ENCODE data around the gene GABRA5. TPM values are rescaled to one million over a fixed set of nuclear protein-coding genes. Genes with fewer than 3 reads are reported as not detected.

GABRA5 gene
- total RNA-seq, 1 donor from 2014 or later: 0.10 TPM

- Mint-ChIP-seq H3K27ac (no peak overlapping the region), H3K27me3 (no peaks in the 10 kb centered on the region), H3K4me3 (ENCODE audit: low read depth) (no peak overlapping the region), H3K9me3 (ENCODE audit: low read depth) (peaks cover 8% of the 10 kb centered on the region), H3K4me1 (ENCODE audit: low read depth) (no peaks in the 10 kb centered on the region), H3K36me3 (ENCODE audit: insufficient read depth) (no peaks in the 10 kb centered on the region)
- no peak for TF ChIP-seq CTCF (IDR thresholded peaks at IDR 0.05; ENCODE audit: unreplicated experiment)
- no peak for DNase-seq (ENCODE audit: low spot score, unreplicated experiment)
These were observed 54.6 kb downstream of the GABRA5 start for GRCh38 chr15:26921433-26921832.

GRCh38 chr15:26926081-26926480, 59.2 kb downstream of the GABRA5 start:
- no peak overlapping the region for H3K27ac Mint-ChIP-seq
- no peak for TF ChIP-seq CTCF (IDR thresholded peaks at IDR 0.05; ENCODE audit: unreplicated experiment)
- peaks cover 3% of the 10 kb centered on the region for H3K27me3 Mint-ChIP-seq
- H3K4me1 Mint-ChIP-seq (ENCODE audit: low read depth): no peaks in the 10 kb centered on the region
- H3K9me3 Mint-ChIP-seq (ENCODE audit: low read depth): no peaks in the 10 kb centered on the region
- no peak for DNase-seq (ENCODE audit: low spot score, unreplicated experiment)
- H3K4me3 Mint-ChIP-seq (ENCODE audit: low read depth): no peak overlapping the region
- H3K36me3 Mint-ChIP-seq (ENCODE audit: insufficient read depth): no peaks in the 10 kb centered on the region

GRCh38 chr15:26928051-26928450, 61.2 kb downstream of the GABRA5 start:
- Mint-ChIP-seq H3K27ac (no peak overlapping the region), H3K4me3 (ENCODE audit: low read depth) (no peak overlapping the region), H3K9me3 (ENCODE audit: low read depth) (no peaks in the 10 kb centered on the region), H3K4me1 (ENCODE audit: low read depth) (no peaks in the 10 kb centered on the region), H3K27me3 (peaks cover 6% of the 10 kb centered on the region), H3K36me3 (ENCODE audit: insufficient read depth) (no peaks in the 10 kb centered on the region)
- no peak for TF ChIP-seq CTCF (IDR thresholded peaks at IDR 0.05; ENCODE audit: unreplicated experiment)
- DNase-seq (ENCODE audit: low spot score, unreplicated experiment): no peak

GRCh38 chr15:26929588-26929987, 62.7 kb downstream of the GABRA5 start:
- H3K4me1 Mint-ChIP-seq (ENCODE audit: low read depth): no peaks in the 10 kb centered on the region
- no peak for DNase-seq (ENCODE audit: low spot score, unreplicated experiment)
- no peak for TF ChIP-seq CTCF (IDR thresholded peaks at IDR 0.05; ENCODE audit: unreplicated experiment)
- H3K27ac Mint-ChIP-seq: no peak overlapping the region
- H3K4me3 Mint-ChIP-seq (ENCODE audit: low read depth): no peak overlapping the region
- H3K36me3 Mint-ChIP-seq (ENCODE audit: insufficient read depth): no peaks in the 10 kb centered on the region
- H3K27me3 Mint-ChIP-seq: peaks cover 6% of the 10 kb centered on the region
- H3K9me3 Mint-ChIP-seq (ENCODE audit: low read depth): no peaks in the 10 kb centered on the region

- TF ChIP-seq CTCF (IDR thresholded peaks at IDR 0.05; ENCODE audit: unreplicated experiment): no peak
- Mint-ChIP-seq H3K27ac (no peak overlapping the region), H3K27me3 (peaks cover 6% of the 10 kb centered on the region), H3K9me3 (ENCODE audit: low read depth) (no peaks in the 10 kb centered on the region), H3K4me1 (ENCODE audit: low read depth) (no peaks in the 10 kb centered on the region), H3K36me3 (ENCODE audit: insufficient read depth) (no peaks in the 10 kb centered on the region), H3K4me3 (ENCODE audit: low read depth) (no peak overlapping the region)
- DNase-seq (ENCODE audit: low spot score, unreplicated experiment): no peak
These were observed 68.0 kb downstream of the GABRA5 start for GRCh38 chr15:26934848-26935247.
